H1 (cell line): Measurements from ENCODE around the gene MPP4. TPM values are rescaled to one million over a fixed set of nuclear protein-coding genes. Genes with fewer than 3 reads are reported as not detected.
A peak's percentile ranks its signal among the peaks of the same experiment; 100 is the strongest.

ENCODE experiments used
- CTCF ChIA-PET: fragments of 300-600 bp; sonication (Branson Sonifier 250); formaldehyde crosslinking; loops from one replicate; lab custom pipeline; 2021; ENCODE audit not compliant: partially characterized antibody; lab: Charles Lee
- POLR2A ChIA-PET: fragments of 300-600 bp; sonication (Branson Sonifier 250); formaldehyde crosslinking; loops from one replicate; lab custom pipeline; 2021; ENCODE audit warnings: inconsistent platforms; ENCODE audit not compliant: partially characterized antibody; lab: Charles Lee
- DNase-seq, 2 experiments: peaks; one replicate each; pipeline versions ENCODE4 v3.0.0 to v3.0.0-alpha.2; 2010 to 2022; ENCODE audit warnings: low spot score in 2 of 2, low read depth in 1 of 2, mixed read lengths in 1 of 2
- FAIRE-seq: peaks from 2 replicates; lab custom pipeline; 2011; peaks lifted over from hg19 to GRCh38; lab: Jason Lieb, UNC
- H2AFZ ChIP-seq: 2 replicates; pipeline ENCODE4 v1.8.1; 2012; ENCODE audit warnings: low read length, inconsistent platforms
- H2AK5ac ChIP-seq: 2 replicates; pipeline ENCODE4 v1.6.1; 2013; ENCODE audit warnings: low read depth, low read length
- H2BK120ac ChIP-seq: replicated peaks from 2 replicates; pipeline ENCODE3; 2013; ENCODE audit warnings: low read depth, low read length, inconsistent platforms
- H2BK12ac ChIP-seq: 2 replicates; pipeline ENCODE4 v1.6.1; 2013; ENCODE audit warnings: low read depth, low read length
- H2BK15ac ChIP-seq: 2 replicates; pipeline ENCODE4 v1.6.1; 2013; ENCODE audit warnings: low read length
- H2BK20ac ChIP-seq: 2 replicates; pipeline ENCODE4 v1.6.1; 2013; ENCODE audit warnings: low read length
- H2BK5ac ChIP-seq: 2 replicates; pipeline ENCODE4 v1.6.1; 2013; ENCODE audit warnings: low read depth, low read length
- H3K14ac ChIP-seq: 2 replicates; pipeline ENCODE4 v1.6.1; 2013; ENCODE audit warnings: inconsistent platforms; ENCODE audit not compliant: insufficient read length
- H3K18ac ChIP-seq: 2 replicates; pipeline ENCODE4 v1.6.1; 2013; ENCODE audit warnings: low read length; ENCODE audit errors: extremely low read depth
- H3K23ac ChIP-seq: 2 replicates; pipeline ENCODE4 v1.6.1; 2013; ENCODE audit warnings: inconsistent platforms; ENCODE audit not compliant: insufficient read length
- H3K23me2 ChIP-seq: 2 replicates; pipeline ENCODE4 v1.6.1; 2013; ENCODE audit warnings: low read depth, low read length
- H3K27ac ChIP-seq: 2 replicates; pipeline ENCODE4 v1.6.1; 2011; ENCODE audit warnings: low read depth, low read length, inconsistent platforms
- H3K27me3 ChIP-seq, 4 experiments: replicated peaks in 1 of 4; 1 replicate in 1 of 4; 2 replicates in 3 of 4; pipeline versions ENCODE4 v1.6.1 to v1.8.1; 2011 to 2013; ENCODE audit warnings: low read length in 3 of 4, mild to moderate bottlenecking in 3 of 4, inconsistent platforms in 2 of 4, mixed read lengths in 2 of 4, moderate library complexity in 1 of 4; ENCODE audit not compliant: control insufficient read depth in 3 of 4, insufficient read depth in 3 of 4; ENCODE audit errors: extremely low read depth in 1 of 4
- H3K36me3 ChIP-seq, 4 experiments: 2 replicates each; pipeline versions ENCODE4 v1.6.1 to v1.8.1; 2011 to 2013; ENCODE audit warnings: mild to moderate bottlenecking in 4 of 4, low read length in 3 of 4, moderate library complexity in 2 of 4, control low read depth in 1 of 4, inconsistent platforms in 1 of 4; ENCODE audit not compliant: insufficient read depth in 4 of 4, control insufficient read depth in 2 of 4
- H3K4ac ChIP-seq: replicated peaks from 2 replicates; pipeline ENCODE3; 2013; ENCODE audit warnings: low read length, low read depth, mixed read lengths, inconsistent platforms; ENCODE audit not compliant: insufficient read length
- H3K4me1 ChIP-seq, 4 experiments: replicated peaks in 1 of 4; 1 replicate in 1 of 4; 2 replicates in 3 of 4; pipeline versions ENCODE4 v1.6.1 to v1.8.1; 2011 to 2013; ENCODE audit warnings: low read length in 3 of 4, inconsistent platforms in 2 of 4, mixed read lengths in 1 of 4; ENCODE audit not compliant: insufficient read depth in 4 of 4, control insufficient read depth in 3 of 4
- H3K4me2 ChIP-seq, 2 experiments: 2 replicates each; pipeline versions ENCODE4 v1.6.1 to v1.8.1; 2011 to 2013; ENCODE audit warnings: low read depth in 2 of 2, low read length in 2 of 2, control low read depth in 1 of 2, inconsistent platforms in 1 of 2, mild to moderate bottlenecking in 1 of 2; ENCODE audit not compliant: insufficient read depth in 1 of 2
- H3K4me3 ChIP-seq, 4 experiments: fragments of 200-600, 300-600 bp in 1 of 4; sonication (generic), shearing (Covaris generic), sonication (Bioruptor Twin) in 1 of 4; 2 replicates each; pipeline versions ENCODE4 v1.5.1 to v1.8.1; 2011 to 2016; ENCODE audit warnings: low read length in 4 of 4, low read depth in 3 of 4, control low read depth in 2 of 4, inconsistent platforms in 2 of 4, mild to moderate bottlenecking in 2 of 4, mixed read lengths in 1 of 4, moderate library complexity in 1 of 4; ENCODE audit not compliant: insufficient read depth in 2 of 4; ENCODE audit errors: extremely low read depth in 1 of 4
- H3K56ac ChIP-seq: replicated peaks from 2 replicates; pipeline ENCODE3; 2013; ENCODE audit warnings: low read depth, mild to moderate bottlenecking, mixed read lengths, low read length, inconsistent platforms; ENCODE audit not compliant: insufficient read length
- H3K79me1 ChIP-seq: 2 replicates; pipeline ENCODE4 v1.6.1; 2013; ENCODE audit warnings: low read depth, low read length, control low read depth
- H3K79me2 ChIP-seq, 2 experiments: 2 replicates each; pipeline versions ENCODE4 v1.6.1 to v1.8.1; 2012 to 2013; ENCODE audit warnings: low read length in 2 of 2, mild to moderate bottlenecking in 2 of 2, inconsistent platforms in 1 of 2; ENCODE audit not compliant: insufficient read depth in 2 of 2, control insufficient read depth in 1 of 2
- H3K9ac ChIP-seq, 4 experiments: replicated peaks in 1 of 4; 1 replicate in 1 of 4; 2 replicates in 3 of 4; pipeline versions ENCODE4 v1.6.1 to v1.8.1; 2011 to 2013; ENCODE audit warnings: low read depth in 3 of 4, low read length in 3 of 4, control low read depth in 2 of 4, mild to moderate bottlenecking in 2 of 4, moderate library complexity in 2 of 4, inconsistent platforms in 1 of 4; ENCODE audit errors: extremely low read depth in 1 of 4
- H3K9me3 ChIP-seq, 2 experiments: 2 replicates each; pipeline versions ENCODE4 v1.6.1 to v1.8.1; 2012 to 2013; ENCODE audit warnings: mild to moderate bottlenecking in 2 of 2, moderate library complexity in 2 of 2, control low read depth in 1 of 2, inconsistent platforms in 1 of 2, low read depth in 1 of 2, low read length in 1 of 2, mixed read lengths in 1 of 2; ENCODE audit not compliant: insufficient read depth in 2 of 2
- H4K20me1 ChIP-seq, 2 experiments: replicated peaks in 1 of 2; 2 replicates each; pipeline versions ENCODE3 to v1.8.1; 2011 to 2013; ENCODE audit warnings: inconsistent platforms in 2 of 2, low read length in 2 of 2, mild to moderate bottlenecking in 1 of 2; ENCODE audit not compliant: insufficient read depth in 2 of 2, control insufficient read depth in 1 of 2
- H4K5ac ChIP-seq: 2 replicates; pipeline ENCODE4 v1.6.1; 2013; ENCODE audit warnings: low read length, low read depth, mixed read lengths, inconsistent platforms; ENCODE audit not compliant: insufficient read length
- H4K8ac ChIP-seq: 2 replicates; pipeline ENCODE4 v1.8.0; 2013; ENCODE audit warnings: mild to moderate bottlenecking, moderate library complexity, low read length, inconsistent platforms; ENCODE audit not compliant: insufficient read depth; ENCODE audit errors: extremely low read depth
- H4K91ac ChIP-seq: replicated peaks from 2 replicates; pipeline ENCODE3; 2013; ENCODE audit warnings: low read length, mixed read lengths, inconsistent platforms; ENCODE audit not compliant: insufficient read length
- ATF2 ChIP-seq: IDR thresholded peaks from 2 replicates; pipeline ENCODE4 v1.6.1; 2012; ENCODE audit warnings: low read length, inconsistent platforms
- CHD1 ChIP-seq: IDR thresholded peaks from 2 replicates; pipeline ENCODE4 v1.6.1; 2012; ENCODE audit warnings: low read depth, low read length, improper control_type of control experiment
- CREB1 ChIP-seq: IDR thresholded peaks from 2 replicates; pipeline ENCODE4 v1.6.1; 2012; ENCODE audit warnings: inconsistent platforms
- JUN ChIP-seq: IDR thresholded peaks from 2 replicates; pipeline ENCODE4 v1.6.1; 2011; ENCODE audit warnings: low read depth, mild to moderate bottlenecking, improper control_type of control experiment, low read length
- KDM1A ChIP-seq: fragments of 200-600, 300-600 bp; sonication (generic); IDR thresholded peaks from 2 replicates; pipeline ENCODE4 v1.7.1; 2016; ENCODE audit warnings: mild to moderate bottlenecking, low read length, borderline replicate concordance
- KDM5A ChIP-seq: fragments of 200-600 bp; IDR thresholded peaks from 2 replicates; pipeline ENCODE4 v1.7.1; 2012; ENCODE audit warnings: mild to moderate bottlenecking, low read length, inconsistent platforms, mixed read lengths
- PHF8 ChIP-seq: fragments of 200-600 bp; sonication (generic); conservative IDR thresholded peaks from 2 replicates; pipeline ENCODE4 v1.7.1; 2012; ENCODE audit warnings: low read depth, mild to moderate bottlenecking, inconsistent platforms, low read length, moderate library complexity
- RAD21 ChIP-seq, 2 experiments: IDR thresholded peaks in 1 of 2; conservative IDR thresholded peaks in 1 of 2; 2 replicates each; pipeline ENCODE4 v1.6.1; 2011; ENCODE audit warnings: low read depth in 2 of 2, low read length in 2 of 2, improper control_type of control experiment in 1 of 2, inconsistent platforms in 1 of 2, mild to moderate bottlenecking in 1 of 2, moderate library complexity in 1 of 2
- RFX5 ChIP-seq: IDR thresholded peaks from 2 replicates; pipeline ENCODE4 v1.6.1; 2011; ENCODE audit warnings: low read depth, low read length, improper control_type of control experiment, borderline replicate concordance
- TCF12 ChIP-seq: IDR thresholded peaks from 2 replicates; pipeline ENCODE4 v1.6.1; 2011; ENCODE audit warnings: low read depth, mild to moderate bottlenecking, low read length
- ZNF274 ChIP-seq: IDR thresholded peaks from 2 replicates; pipeline ENCODE4 v1.7.0; 2012; ENCODE audit warnings: low read length, borderline replicate concordance; ENCODE audit errors: extremely low read depth
- WGBS, 2 experiments: shearing (Covaris generic) in 1 of 2; methylation state at CpG; one replicate each; pipeline versions ENCODE4 v1.1.6 to v1.1.7; 2013 to 2015; ENCODE audit warnings: low lambda C conversion rate in 2 of 2, mixed read lengths in 2 of 2, inconsistent platforms in 1 of 2, low coverage in 1 of 2, missing lambda C conversion rate in 1 of 2; ENCODE audit not compliant: insufficient replicate concordance in 2 of 2, insufficient coverage in 1 of 2, insufficient read length in 1 of 2; ENCODE audit errors: extremely low coverage in 1 of 2, missing lambda C conversion rate in 1 of 2; 5-methylcytosine and 5-hydroxymethylcytosine counted together
- polyA plus RNA-seq, 7 experiments: library from polyadenylated mRNA; depleted of rRNA in 3 of 7; stranded (reverse) in 5 of 7; unstranded in 2 of 7; fragments of >200 nt in 5 of 7; fragments of 200-250 nt in 2 of 7; gene quantifications; 1 replicate in 5 of 7; 2 replicates in 1 of 7; 4 replicates in 1 of 7; pipeline versions ENCODE4 v1.2.1 to v1.2.3, GENCODE V29; 2011 to 2013; ENCODE audit warnings: missing spikeins in 2 of 7, mixed read lengths in 2 of 7
- total RNA-seq: library from RNA; stranded (reverse); fragmentation: NEBNext Ultra II Directional; extraction: Animal tissue kit (Norgen Biotek cat#: 25700); gene quantifications from 2 replicates; pipeline ENCODE4 v1.2.1, GENCODE V29; 2021

The MPP4 gene
- total and polyA plus RNA-seq, 2 of the 8 experiments (the other 6 are each of a cell fraction or from before 2014, with no cell fraction given): not detected

GRCh38 chr2:201660293-201660895, 38.0 kb downstream of the MPP4 start:
- H3K56ac ChIP-seq: no peak overlapping the region
- 0 out of 2 replicates have a peak overlapping the region, but pooled peaks have one; percentile 35 for H2AFZ ChIP-seq
- H3K9me3 ChIP-seq: no peaks in the 10 kb centered on the region
- no peak overlapping the region for H3K14ac ChIP-seq
- no peak overlapping the region for H2BK5ac ChIP-seq
- CTCF ChIA-PET: no interaction called here
- DNase-seq (no peak), FAIRE-seq (no peak)
- POLR2A ChIA-PET: no interaction called here
- H3K27ac ChIP-seq: no peak overlapping the region
- no peak overlapping the region for H4K5ac ChIP-seq
- no peak overlapping the region for H2BK20ac ChIP-seq
- 87% methylated on average over 5 of the region's 5 CpGs; no CpG with 5 or more reads in 1 of the 2 experiments for WGBS, 2 experiments
- H3K18ac ChIP-seq: no peak overlapping the region
- H3K79me2 ChIP-seq: no peaks in the 10 kb centered on the region
- H4K20me1 ChIP-seq: no peaks in the 10 kb centered on the region
- H2BK120ac ChIP-seq: no peak overlapping the region
- H3K36me3 ChIP-seq: no peaks in the 10 kb centered on the region
- no peaks in the 10 kb centered on the region for H3K79me1 ChIP-seq
- no peak overlapping the region for H2BK12ac ChIP-seq
- H3K4me2 ChIP-seq: no peak overlapping the region
- no peak overlapping the region for H4K8ac ChIP-seq
- no peak overlapping the region for H2AK5ac ChIP-seq
- H4K91ac ChIP-seq: no peak overlapping the region
- H3K23me2 ChIP-seq: no peaks in the 10 kb centered on the region
- H3K4ac ChIP-seq: no peak overlapping the region
- no peak overlapping the region for H3K4me3 ChIP-seq
- no peaks in the 10 kb centered on the region for H3K27me3 ChIP-seq
- H3K23ac ChIP-seq: no peak overlapping the region
- no peak overlapping the region for H3K9ac ChIP-seq
- no peak overlapping the region for H2BK15ac ChIP-seq
- H3K4me1 ChIP-seq: no peaks in the 10 kb centered on the region; a peak in 1 of 7 replicates
- TF ChIP-seq CREB1 (no peak), TCF12 (no peak), PHF8 (no peak), KDM5A (no peak), KDM1A (no peak), CHD1 (no peak), ATF2 (no peak), RAD21 (IDR thresholded peaks at IDR 0.05 in 1 of 2, conservative IDR thresholded peaks at IDR 0.05 in 1 of 2; ENCODE audit: low read depth in 2 of 2, low read length in 2 of 2) (no peak), ZNF274 (no peak), RFX5 (no peak), JUN (no peak)
